ENCODE results near the gene MOB4.

The MOB4 gene

DNA sequence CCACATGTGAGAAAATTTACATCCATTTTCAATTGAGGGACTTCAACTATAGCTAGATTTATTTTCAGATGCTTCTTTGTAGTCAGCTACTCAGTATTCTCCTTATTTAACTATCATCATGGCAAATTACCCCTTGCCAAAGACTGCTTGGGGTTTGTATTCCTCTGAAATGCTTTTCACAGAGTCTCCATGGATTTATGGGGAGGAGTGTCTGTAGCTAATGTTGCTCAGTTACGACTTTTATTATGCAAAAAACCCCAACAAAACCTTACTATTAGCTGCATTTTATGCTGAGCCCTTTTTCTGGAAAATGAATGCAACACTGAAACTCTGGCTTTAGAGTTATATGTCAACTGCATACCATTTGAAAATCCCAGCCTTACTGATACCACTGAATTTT, 80.9 kb downstream of the MOB4 start:
- DNase-seq: no peak

GRCh38 chr2:197597166-197597565, 81.3 kb downstream of the MOB4 start:
- DNase-seq: no peak

DNA sequence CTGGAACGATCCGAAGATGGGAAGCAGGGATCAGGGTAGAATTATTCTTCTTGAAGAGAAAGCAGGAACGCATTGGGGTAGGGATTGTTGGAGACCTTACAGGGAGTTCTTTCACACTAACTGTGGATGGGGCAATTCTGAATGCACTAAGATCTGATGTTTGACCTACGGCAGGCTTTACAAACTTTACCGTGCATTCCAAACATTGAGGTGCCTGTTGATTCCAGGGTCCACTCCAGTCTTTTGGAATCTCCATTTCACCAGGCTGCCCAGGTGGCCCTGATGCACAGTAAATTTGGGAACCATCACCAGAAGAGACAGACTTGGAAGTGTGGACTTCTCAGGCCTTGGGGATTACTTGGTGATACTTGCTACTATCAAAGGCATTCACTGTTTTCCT, 82.6 kb downstream of the MOB4 start:
- no peak for DNase-seq

GRCh38 chr2:197599285-197599965, 83.6 kb downstream of the MOB4 start:
- DNase-seq: peak; percentile 24

GRCh38 chr2:197600306-197600705, 84.4 kb downstream of the MOB4 start:
- DNase-seq: no peak

DNA sequence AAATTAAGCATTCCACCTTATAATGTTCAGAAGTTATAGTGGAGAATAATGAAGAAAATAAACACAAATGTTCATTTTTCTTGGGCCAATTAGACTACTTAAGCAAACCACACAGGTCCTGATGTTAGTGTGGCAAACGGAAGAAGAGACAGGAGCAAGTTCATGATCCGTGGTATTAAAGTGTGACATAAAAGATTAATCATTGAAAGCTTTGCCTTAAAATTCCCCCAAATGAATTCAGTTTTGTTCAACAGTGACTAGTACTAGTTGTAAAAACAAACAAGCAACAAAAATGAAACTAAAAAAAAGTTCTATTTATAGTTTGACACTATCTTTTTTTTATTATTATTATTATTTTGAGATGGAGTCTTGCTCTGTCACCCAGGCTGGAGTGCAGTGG, 85.9 kb downstream of the MOB4 start:
- no peak for DNase-seq

Measured in fibroblast of skin of scalp (primary cell).